ENCODE measurements around the gene SEPTIN5.

SEPTIN5 gene

GRCh38 chr22:19735665-19736510, 21.6 kb downstream of the SEPTIN5 start:
- no peak for DNase-seq

- no peak for DNase-seq
These were observed 23.8 kb downstream of the SEPTIN5 start for GRCh38 chr22:19737846-19738663.

- DNase-seq, result no peak
These were observed 24.6 kb downstream of the SEPTIN5 start for GRCh38 chr22:19738664-19739447.

- no peak for DNase-seq
These were observed 25.2 kb downstream of the SEPTIN5 start for GRCh38 chr22:19739448-19739895.

GRCh38 chr22:19739911-19740449, 25.7 kb downstream of the SEPTIN5 start:
- DNase-seq, result no peak

- no peak for DNase-seq
These were observed 26.3 kb downstream of the SEPTIN5 start for GRCh38 chr22:19740586-19740985.

- DNase-seq, result no peak
These were observed 26.8 kb downstream of the SEPTIN5 start for GRCh38 chr22:19741053-19741452.

GRCh38 chr22:19742160-19743066, 28.1 kb downstream of the SEPTIN5 start:
- DNase-seq, result no peak

GRCh38 chr22:19743081-19743480, 28.8 kb downstream of the SEPTIN5 start:
- DNase-seq, result no peak

GRCh38 chr22:19743651-19744050, 29.3 kb downstream of the SEPTIN5 start:
- no peak for DNase-seq

- no peak for DNase-seq
These were observed 30.2 kb downstream of the SEPTIN5 start for GRCh38 chr22:19744350-19745006.

- DNase-seq, result no peak
These were observed 31.1 kb downstream of the SEPTIN5 start for GRCh38 chr22:19745155-19746101.

- DNase-seq, result no peak
These were observed 32.4 kb downstream of the SEPTIN5 start for GRCh38 chr22:19746726-19747125.

GRCh38 chr22:19747551-19747950, 33.2 kb downstream of the SEPTIN5 start:
- no peak for DNase-seq

GRCh38 chr22:19748139-19748538, 33.8 kb downstream of the SEPTIN5 start:
- no peak for DNase-seq

GRCh38 chr22:19748991-19749664, 34.8 kb downstream of the SEPTIN5 start:
- DNase-seq, result no peak

GRCh38 chr22:19749876-19750275, 35.6 kb downstream of the SEPTIN5 start:
- DNase-seq, result no peak

GRCh38 chr22:19750507-19751490, 36.5 kb downstream of the SEPTIN5 start:
- no peak for DNase-seq

All from DMS53 (cell line).